GM12878 (cell line): ENCODE data around the gene EYS. TPM values are rescaled to one million over a fixed set of nuclear protein-coding genes. Genes with fewer than 3 reads are reported as not detected.

Experiments used
- ATAC-seq: fragments of 200-7000 bp; cut with Tn5 transposase; 3 replicates; pipeline ENCODE4 v1.9.1; 2020; ENCODE audit warnings: mild to moderate bottlenecking, moderate library complexity
- BruUV-seq: library from RNA; stranded (reverse); fragments of 400-500 nt; replicated peaks from 2 replicates; lab custom pipeline; 2021; lab: Mats Ljungman, UMichigan
- CTCF ChIA-PET: fragments of 300-600 bp; sonication (Branson Sonifier 250); formaldehyde crosslinking; extraction: SDS; loops from one replicate; lab custom pipeline; 2021; ENCODE audit warnings: inconsistent platforms; lab: Yijun Ruan, JAX
- POLR2A ChIA-PET: fragments of 350-600 bp; formaldehyde crosslinking; extraction: SDS; loops from one replicate; lab custom pipeline; 2021; ENCODE audit warnings: inconsistent platforms; lab: Charles Lee
- RAD21 ChIA-PET: fragments of 300-600 bp; sonication (Branson Sonifier 250); formaldehyde crosslinking; loops from one replicate; lab custom pipeline; 2023; ENCODE audit warnings: antibody characterized with exemption; ENCODE audit not compliant: unreplicated experiment; lab: Charles Lee
- SMC1A ChIA-PET: fragments of 300-600 bp; sonication (Branson Sonifier 250); formaldehyde crosslinking; loops from one replicate; lab custom pipeline; 2023; ENCODE audit not compliant: unreplicated experiment, uncharacterized antibody; lab: Charles Lee
- DNase-seq: peaks from one replicate; pipeline ENCODE4 v3.0.0-alpha.2; 2011; ENCODE audit warnings: low read depth, low spot score
- FAIRE-seq: peaks from 3 replicates; lab custom pipeline; 2011; peaks lifted over from hg19 to GRCh38; lab: Jason Lieb, UNC
- H2AFZ ChIP-seq: 2 replicates; pipeline ENCODE4 v1.6.0; 2011; ENCODE audit warnings: low read depth, low read length, control low read depth; ENCODE audit not compliant: control insufficient read depth
- H3K27ac ChIP-seq: 2 replicates; pipeline ENCODE4 v1.5.1; 2011; ENCODE audit warnings: control low read depth; ENCODE audit not compliant: control insufficient read depth, insufficient read depth
- H3K27me3 ChIP-seq, 2 experiments: replicated peaks in 1 of 2; 2 replicates each; pipeline versions ENCODE4 v1.6.0 to v1.6.1; 2011; ENCODE audit warnings: low read length in 1 of 2; ENCODE audit not compliant: control insufficient read depth in 2 of 2, insufficient read depth in 2 of 2
- H3K36me3 ChIP-seq, 2 experiments: 2 replicates each; pipeline ENCODE4 v1.5.1; 2011; ENCODE audit warnings: low read length in 1 of 2; ENCODE audit not compliant: control insufficient read depth in 2 of 2, insufficient read depth in 2 of 2
- H3K4me1 ChIP-seq: 2 replicates; pipeline ENCODE4 v1.6.1; 2011; ENCODE audit warnings: mild to moderate bottlenecking, low read length, moderate library complexity, mixed read lengths; ENCODE audit not compliant: control insufficient read depth, insufficient read depth
- H3K4me2 ChIP-seq: 2 replicates; pipeline ENCODE4 v1.6.0; 2011; ENCODE audit warnings: control low read depth; ENCODE audit not compliant: control insufficient read depth, insufficient read depth
- H3K4me3 ChIP-seq: fragments of 200-600 bp; sonication (generic); 2 replicates; pipeline ENCODE4 v1.5.1; 2016
- H3K79me2 ChIP-seq: 2 replicates; pipeline ENCODE4 v1.6.0; 2011; ENCODE audit warnings: low read length; ENCODE audit not compliant: control insufficient read depth, insufficient read depth
- H3K9ac ChIP-seq: 2 replicates; pipeline ENCODE4 v1.8.0; 2011; ENCODE audit warnings: low read length, control low read depth, mixed read lengths; ENCODE audit not compliant: control insufficient read depth, insufficient read depth
- H3K9me3 ChIP-seq: replicated peaks from 3 replicates; pipeline ENCODE4 v1.5.1; 2011; ENCODE audit warnings: mild to moderate bottlenecking, low read length; ENCODE audit not compliant: control insufficient read depth, insufficient read depth
- H4K20me1 ChIP-seq: 2 replicates; pipeline ENCODE4 v1.6.0; 2011; ENCODE audit not compliant: control insufficient read depth, insufficient read depth
- CBX3 ChIP-seq: fragments of 200-600 bp; sonication (generic); IDR thresholded peaks from 2 replicates; pipeline ENCODE4 v1.6.1; 2016; ENCODE audit warnings: low read depth, borderline replicate concordance
- EED ChIP-seq: sonication (generic); IDR thresholded peaks from 2 replicates; pipeline ENCODE4 v1.6.1; 2016; ENCODE audit warnings: antibody characterized with exemption, low read depth
- EZH2 ChIP-seq: IDR thresholded peaks from 2 replicates; pipeline ENCODE4 v1.6.1; 2012; ENCODE audit warnings: low read depth, mild to moderate bottlenecking, control low read depth, inconsistent platforms, low read length, borderline replicate concordance; ENCODE audit not compliant: control insufficient read depth
- FOXK2 ChIP-seq: fragments of 450-650 bp; IDR thresholded peaks from 2 replicates; pipeline ENCODE4 v1.6.1; 2017; ENCODE audit warnings: mild to moderate bottlenecking, moderate library complexity
- HSF1 ChIP-seq: fragments of 150-350 bp; IDR thresholded peaks from 2 replicates; pipeline ENCODE4 v1.6.1; 2014; ENCODE audit warnings: mild to moderate bottlenecking, low read depth, low read length
- IKZF1 ChIP-seq: fragments of 450-650 bp; conservative IDR thresholded peaks from 2 replicates; pipeline ENCODE4 v1.6.1; 2017; ENCODE audit warnings: antibody characterized with exemption, mild to moderate bottlenecking
- IRF4 ChIP-seq: IDR thresholded peaks from 2 replicates; pipeline ENCODE4 v1.6.1; 2011; ENCODE audit warnings: low read depth, low read length
- RAD21 ChIP-seq: IDR thresholded peaks from 2 replicates; pipeline ENCODE4 v1.6.1; 2011; ENCODE audit warnings: mild to moderate bottlenecking, low read depth, low read length, moderate library complexity; ENCODE audit not compliant: insufficient read depth
- RAD51 ChIP-seq: fragments of 450-650 bp; IDR thresholded peaks from 2 replicates; pipeline ENCODE4 v1.6.1; 2016; ENCODE audit warnings: moderate library complexity, mild to moderate bottlenecking, inconsistent platforms
- SIN3A ChIP-seq: IDR thresholded peaks from 2 replicates; pipeline ENCODE4 v1.6.1; 2012; ENCODE audit warnings: low read depth, low read length, improper control_type of control experiment
- SMARCA5 ChIP-seq: fragments of 450-650 bp; IDR thresholded peaks from 2 replicates; pipeline ENCODE4 v1.6.1; 2017; ENCODE audit warnings: mild to moderate bottlenecking
- SREBF2 ChIP-seq: IDR thresholded peaks from 2 replicates; pipeline ENCODE4 v1.6.1; 2012; ENCODE audit warnings: mild to moderate bottlenecking, low read length
- ZBTB40 ChIP-seq: fragments of 450-650 bp; IDR thresholded peaks from 2 replicates; pipeline ENCODE4 v1.6.1; 2016; ENCODE audit warnings: mild to moderate bottlenecking, moderate library complexity, borderline replicate concordance
- ZNF217 ChIP-seq: fragments of 450-650 bp; IDR thresholded peaks from 2 replicates; pipeline ENCODE4 v1.6.1; 2017; ENCODE audit warnings: antibody characterized with exemption, mild to moderate bottlenecking
- ZNF24 ChIP-seq: fragments of 450-650 bp; IDR thresholded peaks from 2 replicates; pipeline ENCODE4 v1.6.1; 2017; ENCODE audit warnings: antibody characterized with exemption, mild to moderate bottlenecking
- ZNF622 ChIP-seq: fragments of 450-650 bp; IDR thresholded peaks from 2 replicates; pipeline ENCODE4 v1.6.1; 2017; ENCODE audit warnings: mild to moderate bottlenecking, inconsistent platforms
- WGBS: methylation state at CpG from one replicate; pipeline ENCODE4 v1.1.6; 2016; ENCODE audit warnings: low lambda C conversion rate; ENCODE audit not compliant: insufficient replicate concordance, insufficient coverage; ENCODE audit errors: missing lambda C conversion rate; 5-methylcytosine and 5-hydroxymethylcytosine counted together
- in situ Hi-C: fragments of 300-500 bp; cut with MboI; formaldehyde crosslinking; loops from 9 replicates; pipeline ENCODE4 v1.14.3; 2018; ENCODE audit warnings: mixed read lengths
- intact Hi-C: fragments of 100-400 bp; cut with micrococcal nuclease; formaldehyde crosslinking; loops from one replicate; pipeline ENCODE4 v1.14.2; 2022; ENCODE audit not compliant: unreplicated experiment
- polyA plus RNA-seq, 11 experiments: library from polyadenylated mRNA; depleted of rRNA in 4 of 11; unstranded in 6 of 11; stranded (reverse) in 5 of 11; fragments of >200 nt; fragmentation: Nextera tagmentation in 4 of 11; fragmentation: Illumina TruSeq in 1 of 11; extraction: Ambion mirVana in 4 of 11; extraction: Trizol in 1 of 11; gene quantifications; 1 replicate in 1 of 11; 2 replicates in 10 of 11; pipeline versions ENCODE4 v1.2.1 to v1.2.3, GENCODE V29; 2011 to 2016; ENCODE audit warnings: inconsistent platforms in 2 of 11, missing spikeins in 2 of 11, low read depth in 1 of 11
- total RNA-seq, 4 experiments: library from RNA; depleted of rRNA in 3 of 4; stranded (reverse); fragments of >200 nt in 3 of 4; fragmentation: Illumina TruSeq in 1 of 4; extraction: Trizol in 1 of 4; gene quantifications; 2 replicates each; pipeline versions ENCODE4 v1.2.1 to v1.2.3, GENCODE V29; 2013 to 2021
- TF ChIP-seq, protein P1 (sequence below): fragments of 450-650 bp; IDR thresholded peaks from 2 replicates; pipeline ENCODE4 v1.6.1; 2018; ENCODE audit warnings: borderline replicate concordance, mild to moderate bottlenecking; ENCODE audit not compliant: partially characterized antibody
- TF ChIP-seq, protein P2 (sequence below): IDR thresholded peaks from 2 replicates; pipeline ENCODE4 v1.6.1; 2012; ENCODE audit warnings: low read depth, low read length, improper control_type of control experiment

Gene EYS
- total and polyA plus RNA-seq, 10 of the 15 experiments (the other 5 are each of a cell fraction or from before 2014, with no cell fraction given): under 0.01 to 0.14 (median 0.02) TPM; not detected in 1

GRCh38 chr6:63872233-63872632 is 1834.8 kb downstream of the EYS start:
- ChIA-PET SMC1A (interaction anchor here (0.6 kb wide), 1 partner anchor 249 kb away, joined by 3 read pairs; no protein-coding TSS in a partner anchor), CTCF (no interaction called here), POLR2A (no interaction called here), RAD21 (no interaction called here)
- Histone ChIP-seq H3K79me2 (no peaks in the 10 kb centered on the region), H3K9ac (no peak overlapping the region), H3K36me3 (no peaks in the 10 kb centered on the region), H2AFZ (no peak overlapping the region), H3K4me3 (no peak overlapping the region), H4K20me1 (no peaks in the 10 kb centered on the region), H3K4me1 (no peaks in the 10 kb centered on the region), H3K4me2 (no peak overlapping the region), H3K9me3 (no peaks in the 10 kb centered on the region), H3K27me3 (no peaks in the 10 kb centered on the region), H3K27ac (no peak overlapping the region)
- no peak for ATAC-seq
- WGBS: 46% methylated on average over 3 of the region's 4 CpGs
- intact Hi-C loops: no loop called here
- BruUV-seq: no TSS peak
- no peak for DNase-seq
- in situ Hi-C loops: no loop called here
- FAIRE-seq: no peak
- no peak for TF ChIP-seq EZH2
- no peak for TF ChIP-seq SIN3A
- TF ChIP-seq EED: no peak
- TF ChIP-seq ZNF622: no peak
- TF ChIP-seq HSF1: no peak
- TF ChIP-seq, protein P1, sequence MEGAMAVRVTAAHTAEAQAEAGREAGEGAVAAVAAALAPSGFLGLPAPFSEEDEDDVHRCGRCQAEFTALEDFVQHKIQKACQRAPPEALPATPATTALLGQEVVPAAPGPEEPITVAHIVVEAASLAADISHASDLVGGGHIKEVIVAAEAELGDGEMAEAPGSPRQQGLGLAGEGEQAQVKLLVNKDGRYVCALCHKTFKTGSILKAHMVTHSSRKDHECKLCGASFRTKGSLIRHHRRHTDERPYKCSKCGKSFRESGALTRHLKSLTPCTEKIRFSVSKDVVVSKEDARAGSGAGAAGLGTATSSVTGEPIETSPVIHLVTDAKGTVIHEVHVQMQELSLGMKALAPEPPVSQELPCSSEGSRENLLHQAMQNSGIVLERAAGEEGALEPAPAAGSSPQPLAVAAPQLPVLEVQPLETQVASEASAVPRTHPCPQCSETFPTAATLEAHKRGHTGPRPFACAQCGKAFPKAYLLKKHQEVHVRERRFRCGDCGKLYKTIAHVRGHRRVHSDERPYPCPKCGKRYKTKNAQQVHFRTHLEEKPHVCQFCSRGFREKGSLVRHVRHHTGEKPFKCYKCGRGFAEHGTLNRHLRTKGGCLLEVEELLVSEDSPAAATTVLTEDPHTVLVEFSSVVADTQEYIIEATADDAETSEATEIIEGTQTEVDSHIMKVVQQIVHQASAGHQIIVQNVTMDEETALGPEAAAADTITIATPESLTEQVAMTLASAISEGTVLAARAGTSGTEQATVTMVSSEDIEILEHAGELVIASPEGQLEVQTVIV: no peak
- TF ChIP-seq SMARCA5: no peak
- TF ChIP-seq IKZF1: no peak
- TF ChIP-seq RAD51: no peak
- TF ChIP-seq IRF4: no peak
- TF ChIP-seq, protein P2, sequence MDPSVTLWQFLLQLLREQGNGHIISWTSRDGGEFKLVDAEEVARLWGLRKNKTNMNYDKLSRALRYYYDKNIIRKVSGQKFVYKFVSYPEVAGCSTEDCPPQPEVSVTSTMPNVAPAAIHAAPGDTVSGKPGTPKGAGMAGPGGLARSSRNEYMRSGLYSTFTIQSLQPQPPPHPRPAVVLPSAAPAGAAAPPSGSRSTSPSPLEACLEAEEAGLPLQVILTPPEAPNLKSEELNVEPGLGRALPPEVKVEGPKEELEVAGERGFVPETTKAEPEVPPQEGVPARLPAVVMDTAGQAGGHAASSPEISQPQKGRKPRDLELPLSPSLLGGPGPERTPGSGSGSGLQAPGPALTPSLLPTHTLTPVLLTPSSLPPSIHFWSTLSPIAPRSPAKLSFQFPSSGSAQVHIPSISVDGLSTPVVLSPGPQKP: no peak
- TF ChIP-seq FOXK2: no peak
- no peak for TF ChIP-seq RAD21
- no peak for TF ChIP-seq ZNF217
- no peak for TF ChIP-seq ZBTB40
- no peak for TF ChIP-seq ZNF24
- TF ChIP-seq SREBF2: no peak
- no peak for TF ChIP-seq CBX3
